HepG2 (cell line): Measurements from ENCODE around the gene ZG16. TPM values are rescaled to one million over a fixed set of nuclear protein-coding genes. Genes with fewer than 3 reads are reported as not detected.

Experiments
- IRF2 ChIP-seq: IDR thresholded peaks from 2 replicates; pipeline ENCODE4 v1.6.1; 2018; ENCODE audit warnings: missing genetic modification reagents, missing compliant biosample characterization
- ISL2 ChIP-seq: sonication (generic); formaldehyde crosslinking; IDR thresholded peaks from 2 replicates; pipeline ENCODE4 v1.5.0; 2020; ENCODE audit warnings: missing genetic modification reagents
- KAT7 ChIP-seq: IDR thresholded peaks from 2 replicates; pipeline ENCODE4 v1.6.1; 2018; ENCODE audit warnings: borderline replicate concordance, missing compliant biosample characterization
- MLLT10 ChIP-seq: sonication (generic); formaldehyde crosslinking; IDR thresholded peaks from 2 replicates; pipeline ENCODE4 v1.4.0; 2020; ENCODE audit warnings: missing genetic modification reagents
- PHF8 ChIP-seq: sonication (generic); formaldehyde crosslinking; IDR thresholded peaks from 2 replicates; pipeline ENCODE4 v1.5.0; 2020; ENCODE audit warnings: missing genetic modification reagents
- POLR2AphosphoS5 ChIP-seq: IDR thresholded peaks from 2 replicates; pipeline ENCODE4 v1.6.1; 2012; ENCODE audit warnings: low read depth, low read length
- RARG ChIP-seq: sonication (generic); formaldehyde crosslinking; IDR thresholded peaks from 2 replicates; pipeline ENCODE4 v1.4.0; 2020; ENCODE audit warnings: low read depth, mild to moderate bottlenecking, missing genetic modification reagents
- REL ChIP-seq: sonication (generic); formaldehyde crosslinking; conservative IDR thresholded peaks from 2 replicates; pipeline ENCODE4 v1.8.0; 2022; ENCODE audit warnings: mild to moderate bottlenecking, missing genetic modification reagents, moderate library complexity
- TGIF2 ChIP-seq: IDR thresholded peaks from 2 replicates; pipeline ENCODE4 v1.6.1; 2016; ENCODE audit warnings: control low read depth, missing compliant biosample characterization
- ZNF136 ChIP-seq: sonication (generic); formaldehyde crosslinking; IDR thresholded peaks from 2 replicates; pipeline ENCODE4 v1.8.1; 2022; ENCODE audit warnings: low read depth, mild to moderate bottlenecking, moderate library complexity, missing genetic modification reagents
- ZNF225 ChIP-seq: sonication (generic); formaldehyde crosslinking; IDR thresholded peaks from 2 replicates; pipeline ENCODE4 v1.4.0; 2020; ENCODE audit warnings: mild to moderate bottlenecking, missing genetic modification reagents
- ZNF556 ChIP-seq: sonication (generic); formaldehyde crosslinking; IDR thresholded peaks from 2 replicates; pipeline ENCODE4 v1.4.0; 2020; ENCODE audit warnings: mild to moderate bottlenecking, missing genetic modification reagents, borderline replicate concordance
- ZNF607 ChIP-seq: sonication (generic); formaldehyde crosslinking; IDR thresholded peaks from 2 replicates; pipeline ENCODE4 v1.5.1; 2020; ENCODE audit warnings: missing genetic modification reagents, mild to moderate bottlenecking, borderline replicate concordance
- ZNF615 ChIP-seq: sonication (generic); formaldehyde crosslinking; IDR thresholded peaks from 2 replicates; pipeline ENCODE4 v1.5.0; 2020; ENCODE audit warnings: mild to moderate bottlenecking, missing genetic modification reagents, borderline replicate concordance
- ZNF674 ChIP-seq: sonication (generic); formaldehyde crosslinking; IDR thresholded peaks from 2 replicates; pipeline ENCODE4 v1.5.0; 2020; ENCODE audit warnings: low read depth, mild to moderate bottlenecking, missing genetic modification reagents
- ZNF780A ChIP-seq: sonication (generic); formaldehyde crosslinking; IDR thresholded peaks from 2 replicates; pipeline ENCODE4 v1.8.0; 2022; ENCODE audit warnings: mild to moderate bottlenecking, missing genetic modification reagents, moderate library complexity
- ZSCAN30 ChIP-seq: sonication (generic); formaldehyde crosslinking; IDR thresholded peaks from 2 replicates; pipeline ENCODE4 v1.5.0; 2020; ENCODE audit warnings: mild to moderate bottlenecking, missing genetic modification reagents
- ZSCAN31 ChIP-seq: sonication (generic); formaldehyde crosslinking; IDR thresholded peaks from 2 replicates; pipeline ENCODE4 v1.5.0; 2020; ENCODE audit warnings: low read depth, mild to moderate bottlenecking, missing genetic modification reagents
- polyA plus RNA-seq, 8 experiments: library from polyadenylated mRNA; depleted of rRNA in 3 of 8; stranded (reverse) in 7 of 8; unstranded in 1 of 8; fragments of >200 nt; fragmentation: Illumina TruSeq in 4 of 8; extraction: Trizol in 4 of 8; gene quantifications; 2 replicates each; pipeline versions ENCODE4 v1.2.1 to v1.2.3, GENCODE V29; 2011 to 2016; ENCODE audit warnings: low read depth in 4 of 8, missing spikeins in 1 of 8, mixed read lengths in 1 of 8; ENCODE audit not compliant: insufficient read depth in 1 of 8
- total RNA-seq, 5 experiments: library from RNA; depleted of rRNA; stranded (reverse); fragments of >200 nt; fragmentation: Illumina TruSeq; extraction: Trizol; gene quantifications; 2 replicates each; pipeline ENCODE4 v1.2.3, GENCODE V29; 2016; ENCODE audit warnings: low read depth in 1 of 5
- TF ChIP-seq, protein P1 (sequence below): sonication (generic); formaldehyde crosslinking; IDR thresholded peaks from 2 replicates; pipeline ENCODE4 v1.5.0; 2020; ENCODE audit warnings: missing genetic modification reagents
- TF ChIP-seq, protein P2 (sequence below): sonication (generic); formaldehyde crosslinking; IDR thresholded peaks from 2 replicates; pipeline ENCODE4 v1.4.0; 2020; ENCODE audit warnings: missing genetic modification reagents
- TF ChIP-seq, protein P3 (sequence below): sonication (generic); formaldehyde crosslinking; IDR thresholded peaks from 2 replicates; pipeline ENCODE4 v1.4.0; 2020; ENCODE audit warnings: missing genetic modification reagents, borderline replicate concordance
- TF ChIP-seq, protein P4 (sequence below): sonication (generic); formaldehyde crosslinking; IDR thresholded peaks from 2 replicates; pipeline ENCODE4 v1.4.0; 2020; ENCODE audit warnings: mild to moderate bottlenecking, low read depth, missing genetic modification reagents

Gene ZG16
- total and polyA plus RNA-seq, 2 of the 13 experiments (the other 11 are each of a cell fraction or from before 2014, with no cell fraction given): 0.04 to 0.07 TPM

DNA sequence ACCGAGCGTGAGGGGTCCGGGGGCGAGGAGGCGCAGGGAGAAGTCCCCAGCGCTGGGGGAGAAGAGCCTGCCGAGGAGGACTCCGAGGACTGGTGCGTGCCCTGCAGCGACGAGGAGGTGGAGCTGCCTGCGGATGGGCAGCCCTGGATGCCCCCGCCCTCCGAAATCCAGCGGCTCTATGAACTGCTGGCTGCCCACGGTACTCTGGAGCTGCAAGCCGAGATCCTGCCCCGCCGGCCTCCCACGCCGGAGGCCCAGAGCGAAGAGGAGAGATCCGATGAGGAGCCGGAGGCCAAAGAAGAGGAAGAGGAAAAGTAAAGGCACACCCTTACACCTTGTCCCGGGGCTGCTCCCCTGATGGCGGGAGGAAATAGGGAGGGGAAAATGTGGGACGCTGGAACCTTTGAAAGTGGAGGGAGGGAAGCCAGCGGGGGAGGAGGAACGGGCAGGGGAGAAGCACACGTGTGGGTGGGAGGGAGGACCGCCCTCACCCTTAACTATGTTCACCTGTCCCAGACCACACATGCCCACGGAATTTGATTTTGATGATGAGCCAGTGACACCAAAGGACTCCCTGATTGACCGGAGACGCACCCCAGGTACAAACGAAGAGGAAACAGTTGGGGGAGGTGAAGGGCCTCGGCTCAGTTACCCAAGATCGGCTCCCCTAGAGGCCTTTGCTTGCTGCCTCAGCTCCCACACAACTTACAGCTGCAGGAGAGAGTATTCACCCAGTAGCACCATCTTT lies 38.8 kb downstream of the ZG16 start (continued):
- TF ChIP-seq, protein P1, sequence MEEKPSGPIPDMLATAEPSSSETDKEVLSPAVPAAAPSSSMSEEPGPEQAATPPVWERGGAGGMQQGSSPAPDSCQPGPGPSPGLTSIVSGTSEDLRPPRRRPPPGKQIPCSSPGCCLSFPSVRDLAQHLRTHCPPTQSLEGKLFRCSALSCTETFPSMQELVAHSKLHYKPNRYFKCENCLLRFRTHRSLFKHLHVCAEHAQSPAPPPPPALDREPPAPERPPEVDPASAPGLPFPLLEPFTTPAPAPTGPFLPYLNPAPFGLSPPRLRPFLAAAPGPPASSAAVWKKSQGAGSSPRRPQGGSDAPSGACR (CRISPR knock-in tag): no peak
- TF ChIP-seq REL (CRISPR knock-in tag): 0 out of 2 replicates have a peak, but pooled peaks have one; percentile 18
- peak; percentile 41; the same call in 1 of the 2 replicates for TF ChIP-seq POLR2AphosphoS5
- TF ChIP-seq, protein P2, sequence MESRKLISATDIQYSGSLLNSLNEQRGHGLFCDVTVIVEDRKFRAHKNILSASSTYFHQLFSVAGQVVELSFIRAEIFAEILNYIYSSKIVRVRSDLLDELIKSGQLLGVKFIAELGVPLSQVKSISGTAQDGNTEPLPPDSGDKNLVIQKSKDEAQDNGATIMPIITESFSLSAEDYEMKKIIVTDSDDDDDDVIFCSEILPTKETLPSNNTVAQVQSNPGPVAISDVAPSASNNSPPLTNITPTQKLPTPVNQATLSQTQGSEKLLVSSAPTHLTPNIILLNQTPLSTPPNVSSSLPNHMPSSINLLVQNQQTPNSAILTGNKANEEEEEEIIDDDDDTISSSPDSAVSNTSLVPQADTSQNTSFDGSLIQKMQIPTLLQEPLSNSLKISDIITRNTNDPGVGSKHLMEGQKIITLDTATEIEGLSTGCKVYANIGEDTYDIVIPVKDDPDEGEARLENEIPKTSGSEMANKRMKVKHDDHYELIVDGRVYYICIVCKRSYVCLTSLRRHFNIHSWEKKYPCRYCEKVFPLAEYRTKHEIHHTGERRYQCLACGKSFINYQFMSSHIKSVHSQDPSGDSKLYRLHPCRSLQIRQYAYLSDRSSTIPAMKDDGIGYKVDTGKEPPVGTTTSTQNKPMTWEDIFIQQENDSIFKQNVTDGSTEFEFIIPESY (CRISPR knock-in tag): 0 out of 2 replicates have a peak, but pooled peaks have one; percentile 4
- TF ChIP-seq ZNF607 (CRISPR knock-in tag): no peak
- TF ChIP-seq ZNF556: 0 out of 2 replicates have a peak, but pooled peaks have one; percentile 14
- TF ChIP-seq, protein P3, sequence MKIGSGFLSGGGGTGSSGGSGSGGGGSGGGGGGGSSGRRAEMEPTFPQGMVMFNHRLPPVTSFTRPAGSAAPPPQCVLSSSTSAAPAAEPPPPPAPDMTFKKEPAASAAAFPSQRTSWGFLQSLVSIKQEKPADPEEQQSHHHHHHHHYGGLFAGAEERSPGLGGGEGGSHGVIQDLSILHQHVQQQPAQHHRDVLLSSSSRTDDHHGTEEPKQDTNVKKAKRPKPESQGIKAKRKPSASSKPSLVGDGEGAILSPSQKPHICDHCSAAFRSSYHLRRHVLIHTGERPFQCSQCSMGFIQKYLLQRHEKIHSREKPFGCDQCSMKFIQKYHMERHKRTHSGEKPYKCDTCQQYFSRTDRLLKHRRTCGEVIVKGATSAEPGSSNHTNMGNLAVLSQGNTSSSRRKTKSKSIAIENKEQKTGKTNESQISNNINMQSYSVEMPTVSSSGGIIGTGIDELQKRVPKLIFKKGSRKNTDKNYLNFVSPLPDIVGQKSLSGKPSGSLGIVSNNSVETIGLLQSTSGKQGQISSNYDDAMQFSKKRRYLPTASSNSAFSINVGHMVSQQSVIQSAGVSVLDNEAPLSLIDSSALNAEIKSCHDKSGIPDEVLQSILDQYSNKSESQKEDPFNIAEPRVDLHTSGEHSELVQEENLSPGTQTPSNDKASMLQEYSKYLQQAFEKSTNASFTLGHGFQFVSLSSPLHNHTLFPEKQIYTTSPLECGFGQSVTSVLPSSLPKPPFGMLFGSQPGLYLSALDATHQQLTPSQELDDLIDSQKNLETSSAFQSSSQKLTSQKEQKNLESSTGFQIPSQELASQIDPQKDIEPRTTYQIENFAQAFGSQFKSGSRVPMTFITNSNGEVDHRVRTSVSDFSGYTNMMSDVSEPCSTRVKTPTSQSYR (CRISPR knock-in tag): peak; percentile 30; the same call in 1 of the 2 replicates
- peak; percentile 54; the same call in 1 of the 2 replicates for TF ChIP-seq ZNF615
- 0 out of 2 replicates have a peak, but pooled peaks have one; percentile 6 for TF ChIP-seq ZNF136 (CRISPR knock-in tag)
- peak; percentile 81; the same call in 1 of the 2 replicates for TF ChIP-seq ZNF225 (CRISPR knock-in tag)
- 0 out of 2 replicates have a peak, but pooled peaks have one; percentile 3 for TF ChIP-seq ZSCAN31 (CRISPR knock-in tag)
- peak; percentile 13; the same call in 1 of the 2 replicates for TF ChIP-seq IRF2 (CRISPR knock-in tag)
- 0 out of 2 replicates have a peak, but pooled peaks have one; percentile 6 for TF ChIP-seq RARG (CRISPR knock-in tag)
- 0 out of 2 replicates have a peak, but pooled peaks have one; percentile 33 for TF ChIP-seq KAT7 (CRISPR knock-in tag)
- TF ChIP-seq ZNF780A (CRISPR knock-in tag): no peak; the same call in 1 of the 2 replicates
- TF ChIP-seq ZNF674: peak; percentile 66; the same call in 1 of the 2 replicates
- TF ChIP-seq MLLT10 (CRISPR knock-in tag): no peak
- TF ChIP-seq ISL2 (CRISPR knock-in tag): 0 out of 2 replicates have a peak, but pooled peaks have one; percentile 37
- TF ChIP-seq, protein P4, sequence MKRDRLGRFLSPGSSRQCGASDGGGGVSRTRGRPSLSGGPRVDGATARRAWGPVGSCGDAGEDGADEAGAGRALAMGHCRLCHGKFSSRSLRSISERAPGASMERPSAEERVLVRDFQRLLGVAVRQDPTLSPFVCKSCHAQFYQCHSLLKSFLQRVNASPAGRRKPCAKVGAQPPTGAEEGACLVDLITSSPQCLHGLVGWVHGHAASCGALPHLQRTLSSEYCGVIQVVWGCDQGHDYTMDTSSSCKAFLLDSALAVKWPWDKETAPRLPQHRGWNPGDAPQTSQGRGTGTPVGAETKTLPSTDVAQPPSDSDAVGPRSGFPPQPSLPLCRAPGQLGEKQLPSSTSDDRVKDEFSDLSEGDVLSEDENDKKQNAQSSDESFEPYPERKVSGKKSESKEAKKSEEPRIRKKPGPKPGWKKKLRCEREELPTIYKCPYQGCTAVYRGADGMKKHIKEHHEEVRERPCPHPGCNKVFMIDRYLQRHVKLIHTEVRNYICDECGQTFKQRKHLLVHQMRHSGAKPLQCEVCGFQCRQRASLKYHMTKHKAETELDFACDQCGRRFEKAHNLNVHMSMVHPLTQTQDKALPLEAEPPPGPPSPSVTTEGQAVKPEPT (CRISPR knock-in tag): 0 out of 2 replicates have a peak, but pooled peaks have one; percentile 2
- TF ChIP-seq PHF8 (CRISPR knock-in tag): peak; percentile 20; the same call in 1 of the 2 replicates
- peak; percentile 78 for TF ChIP-seq TGIF2 (CRISPR knock-in tag)
- peak; percentile 26; the same call in 1 of the 2 replicates for TF ChIP-seq ZSCAN30 (CRISPR knock-in tag)
